H9 (cell line): ENCODE data around the gene BOD1. TPM values are rescaled to one million over a fixed set of nuclear protein-coding genes. Genes with fewer than 3 reads are reported as not detected.

ENCODE experiments used
- DNase-seq: peaks from one replicate; pipeline ENCODE4 v3.0.0-alpha.2; 2017
- H2AFZ ChIP-seq: one replicate; pipeline ENCODE4 v1.6.1; 2013; ENCODE audit warnings: mild to moderate bottlenecking, low read length, control low read depth, moderate library complexity
- H2AK5ac ChIP-seq: 2 replicates; pipeline ENCODE4 v1.6.1; 2013; ENCODE audit warnings: low read length, control low read depth, mixed read lengths; ENCODE audit not compliant: insufficient read length
- H2BK120ac ChIP-seq: one replicate; pipeline ENCODE4 v1.6.1; 2013; ENCODE audit warnings: low read depth, mild to moderate bottlenecking, low read length, control low read depth, inconsistent platforms; ENCODE audit not compliant: poor library complexity, severe bottlenecking
- H2BK12ac ChIP-seq: 2 replicates; pipeline ENCODE4 v1.6.1; 2013; ENCODE audit warnings: low read length, control low read depth, mixed read lengths, low read depth; ENCODE audit not compliant: insufficient read length
- H2BK15ac ChIP-seq: 2 replicates; pipeline ENCODE4 v1.6.1; 2013; ENCODE audit warnings: low read depth, low read length, control low read depth
- H2BK20ac ChIP-seq: one replicate; pipeline ENCODE4 v1.6.1; 2013; ENCODE audit warnings: low read depth, mild to moderate bottlenecking, low read length, control low read depth, inconsistent platforms; ENCODE audit not compliant: poor library complexity, severe bottlenecking
- H2BK5ac ChIP-seq: 2 replicates; pipeline ENCODE4 v1.6.1; 2013; ENCODE audit warnings: low read length, control low read depth, mixed read lengths; ENCODE audit not compliant: insufficient read length
- H3K14ac ChIP-seq: 2 replicates; pipeline ENCODE4 v1.6.1; 2013; ENCODE audit warnings: low read length, control low read depth; ENCODE audit not compliant: insufficient read depth
- H3K18ac ChIP-seq: 2 replicates; pipeline ENCODE4 v1.6.1; 2013; ENCODE audit warnings: low read depth, mild to moderate bottlenecking, mixed read lengths, low read length, control low read depth; ENCODE audit not compliant: insufficient read length
- H3K23ac ChIP-seq: 2 replicates; pipeline ENCODE4 v1.6.1; 2013; ENCODE audit warnings: low read length, control low read depth, mixed read lengths, low read depth; ENCODE audit not compliant: insufficient read length
- H3K23me2 ChIP-seq: 2 replicates; pipeline ENCODE4 v1.6.1; 2013; ENCODE audit warnings: low read depth, mild to moderate bottlenecking, mixed read lengths, low read length, control low read depth; ENCODE audit not compliant: insufficient read length, poor library complexity, severe bottlenecking
- H3K27ac ChIP-seq: 2 replicates; pipeline ENCODE4 v1.5.1; 2013; ENCODE audit warnings: low read length, control low read depth, mixed read lengths, low read depth; ENCODE audit not compliant: insufficient read length
- H3K27me3 ChIP-seq: 2 replicates; pipeline ENCODE4 v1.6.1; 2013; ENCODE audit warnings: low read length, control low read depth, inconsistent platforms; ENCODE audit not compliant: insufficient read depth
- H3K4ac ChIP-seq: 2 replicates; pipeline ENCODE4 v1.6.1; 2013; ENCODE audit warnings: low read depth, mild to moderate bottlenecking, control low read depth, inconsistent platforms, low read length, moderate library complexity
- H3K4me1 ChIP-seq: 2 replicates; pipeline ENCODE4 v1.6.1; 2013; ENCODE audit warnings: low read length, control low read depth, inconsistent platforms; ENCODE audit not compliant: insufficient read depth
- H3K4me2 ChIP-seq: 2 replicates; pipeline ENCODE4 v1.6.1; 2013; ENCODE audit warnings: low read length, control low read depth, mixed read lengths; ENCODE audit not compliant: insufficient read length, insufficient read depth
- H3K56ac ChIP-seq: 2 replicates; pipeline ENCODE4 v1.6.1; 2013; ENCODE audit warnings: low read depth, mild to moderate bottlenecking, mixed read lengths, low read length, control low read depth; ENCODE audit not compliant: insufficient read length
- H3K79me1 ChIP-seq: 2 replicates; pipeline ENCODE4 v1.6.1; 2013; ENCODE audit warnings: low read depth, mild to moderate bottlenecking, moderate library complexity, low read length, control low read depth, inconsistent platforms; ENCODE audit not compliant: insufficient read depth, poor library complexity, severe bottlenecking
- H3K79me2 ChIP-seq: 2 replicates; pipeline ENCODE4 v1.6.1; 2013; ENCODE audit warnings: low read length, control low read depth, inconsistent platforms; ENCODE audit not compliant: insufficient read depth
- H3K9ac ChIP-seq: 2 replicates; pipeline ENCODE4 v1.6.1; 2013; ENCODE audit warnings: low read length, control low read depth, mixed read lengths; ENCODE audit not compliant: insufficient read length; ENCODE audit errors: extremely low read depth
- H3K9me3 ChIP-seq: one replicate; pipeline ENCODE4 v1.6.1; 2013; ENCODE audit warnings: low read depth, low read length, inconsistent platforms; ENCODE audit not compliant: control insufficient read depth
- H3T11ph ChIP-seq: one replicate; pipeline ENCODE4 v1.6.1; 2013; ENCODE audit warnings: mild to moderate bottlenecking, low read length, control low read depth, inconsistent platforms
- H4K20me1 ChIP-seq: one replicate; pipeline ENCODE4 v1.6.1; 2013; ENCODE audit not compliant: control insufficient read depth, insufficient read length, insufficient read depth
- H4K5ac ChIP-seq: 2 replicates; pipeline ENCODE4 v1.6.1; 2013; ENCODE audit warnings: low read depth, mild to moderate bottlenecking, mixed read lengths, low read length, control low read depth; ENCODE audit not compliant: insufficient read length
- H4K8ac ChIP-seq: replicated peaks from 2 replicates; pipeline ENCODE4 v1.6.1; 2013; ENCODE audit warnings: low read length, control low read depth, mixed read lengths, low read depth; ENCODE audit not compliant: insufficient read length
- H4K91ac ChIP-seq: 2 replicates; pipeline ENCODE4 v1.6.1; 2013; ENCODE audit warnings: low read depth, mild to moderate bottlenecking, moderate library complexity, mixed read lengths, low read length, control low read depth; ENCODE audit not compliant: insufficient read length
- H3K27ac Mint-ChIP-seq, 3 experiments: 2 replicates in 2 of 3; 3 replicates in 1 of 3; pipeline ENCODE4 v1.8.0; 2020 to 2021; ENCODE audit warnings: mixed read lengths in 3 of 3, mild to moderate bottlenecking in 1 of 3, moderate library complexity in 1 of 3
- H3K27me3 Mint-ChIP-seq: 2 replicates; pipeline ENCODE4 v1.8.0; 2021; ENCODE audit warnings: low read depth, mild to moderate bottlenecking, moderate library complexity, mixed read lengths
- H3K36me3 Mint-ChIP-seq, 3 experiments: 2 replicates in 2 of 3; 3 replicates in 1 of 3; pipeline ENCODE4 v1.8.0; 2020 to 2021; ENCODE audit warnings: low read depth in 3 of 3, mixed read lengths in 3 of 3; ENCODE audit not compliant: insufficient read depth in 1 of 3
- H3K4me1 Mint-ChIP-seq, 2 experiments: 2 replicates each; pipeline ENCODE4 v1.8.0; 2020; ENCODE audit warnings: mixed read lengths in 2 of 2
- H3K4me3 Mint-ChIP-seq, 2 experiments: 2 replicates in 1 of 2; 3 replicates in 1 of 2; pipeline ENCODE4 v1.8.0; 2020 to 2021; ENCODE audit warnings: mild to moderate bottlenecking in 2 of 2, mixed read lengths in 2 of 2, moderate library complexity in 1 of 2
- H3K9me3 Mint-ChIP-seq, 2 experiments: 2 replicates in 1 of 2; 3 replicates in 1 of 2; pipeline ENCODE4 v1.8.0; 2020; ENCODE audit warnings: mild to moderate bottlenecking in 2 of 2, mixed read lengths in 2 of 2, moderate library complexity in 1 of 2
- WGBS: extraction: QIAGEN DNeasy Blood & Tissue Kit; methylation state at CpG from one replicate; pipeline ENCODE4 v1.1.7; 2013; ENCODE audit warnings: missing lambda C conversion rate, low lambda C conversion rate, mixed read lengths; ENCODE audit not compliant: insufficient read length; ENCODE audit errors: extremely low coverage; 5-methylcytosine and 5-hydroxymethylcytosine counted together
- total RNA-seq: library from RNA; stranded (reverse); gene quantifications from 2 replicates; pipeline ENCODE4 v1.2.1, GENCODE V29; 2021
- TF ChIP-seq, protein P1 (sequence below): fragments of 200-600 bp; sonication (generic); conservative IDR thresholded peaks from 3 replicates; pipeline ENCODE4 v1.8.0; 2021; ENCODE audit warnings: antibody characterized with exemption, mild to moderate bottlenecking

Gene BOD1
- total RNA-seq, 1 experiment from 2014 or later = 121 TPM

DNA sequence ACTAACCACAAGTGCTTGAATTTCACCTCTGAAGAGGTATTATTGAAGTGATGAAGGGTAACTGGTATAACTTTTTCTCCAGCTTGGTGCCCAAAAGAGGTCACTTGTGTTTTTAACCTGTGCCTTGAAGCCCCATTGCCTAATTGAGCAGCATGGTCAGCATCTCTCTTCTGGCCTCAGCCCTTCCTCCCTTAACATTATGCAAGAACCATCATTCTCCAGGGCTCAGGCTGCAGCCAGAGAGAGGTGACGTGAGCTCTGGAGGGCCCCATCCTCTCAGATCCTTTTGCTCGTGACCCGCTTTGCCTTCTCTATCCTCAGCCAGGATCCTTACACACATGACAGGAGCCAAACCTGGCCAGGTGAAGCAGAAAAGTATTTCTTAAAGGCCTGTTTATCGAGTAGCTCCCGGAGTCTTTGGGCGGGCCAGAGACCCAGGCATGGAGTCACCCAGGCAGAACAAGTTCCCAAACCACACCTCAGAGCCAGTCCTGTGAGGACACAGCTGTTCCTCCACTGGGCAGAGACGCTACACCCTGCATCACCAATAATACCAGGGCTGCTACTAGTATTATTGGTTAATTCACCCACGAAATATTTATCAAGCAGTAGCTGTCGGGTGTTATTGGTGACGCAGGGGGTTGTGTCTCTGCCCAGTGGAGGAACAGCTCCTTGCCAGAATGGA is 29.6 kb upstream of the BOD1 start:
- H3K79me1 ChIP-seq = no peaks in the 10 kb centered on the region
- Mint-ChIP-seq H3K36me3 (no peaks in the 10 kb centered on the region; a peak in 1 of 7 replicates), H3K4me1 (peaks cover 42 to 44% of the 10 kb centered on the region in 2 experiments), H3K27me3 (peaks cover 7% of the 10 kb centered on the region), H3K27ac (no peak overlapping the region), H3K4me3 (no peak overlapping the region), H3K9me3 (no peaks in the 10 kb centered on the region)
- H2AFZ ChIP-seq = no peak overlapping the region
- no peak overlapping the region for H3K23ac ChIP-seq
- no peak overlapping the region for H2BK15ac ChIP-seq
- H3K23me2 ChIP-seq = no peaks in the 10 kb centered on the region
- H3K9me3 ChIP-seq = no peaks in the 10 kb centered on the region
- no peak overlapping the region for H2BK20ac ChIP-seq
- TF ChIP-seq, protein P1, sequence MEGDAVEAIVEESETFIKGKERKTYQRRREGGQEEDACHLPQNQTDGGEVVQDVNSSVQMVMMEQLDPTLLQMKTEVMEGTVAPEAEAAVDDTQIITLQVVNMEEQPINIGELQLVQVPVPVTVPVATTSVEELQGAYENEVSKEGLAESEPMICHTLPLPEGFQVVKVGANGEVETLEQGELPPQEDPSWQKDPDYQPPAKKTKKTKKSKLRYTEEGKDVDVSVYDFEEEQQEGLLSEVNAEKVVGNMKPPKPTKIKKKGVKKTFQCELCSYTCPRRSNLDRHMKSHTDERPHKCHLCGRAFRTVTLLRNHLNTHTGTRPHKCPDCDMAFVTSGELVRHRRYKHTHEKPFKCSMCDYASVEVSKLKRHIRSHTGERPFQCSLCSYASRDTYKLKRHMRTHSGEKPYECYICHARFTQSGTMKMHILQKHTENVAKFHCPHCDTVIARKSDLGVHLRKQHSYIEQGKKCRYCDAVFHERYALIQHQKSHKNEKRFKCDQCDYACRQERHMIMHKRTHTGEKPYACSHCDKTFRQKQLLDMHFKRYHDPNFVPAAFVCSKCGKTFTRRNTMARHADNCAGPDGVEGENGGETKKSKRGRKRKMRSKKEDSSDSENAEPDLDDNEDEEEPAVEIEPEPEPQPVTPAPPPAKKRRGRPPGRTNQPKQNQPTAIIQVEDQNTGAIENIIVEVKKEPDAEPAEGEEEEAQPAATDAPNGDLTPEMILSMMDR = no peak
- H4K20me1 ChIP-seq = no peaks in the 10 kb centered on the region
- H2BK5ac ChIP-seq = no peak overlapping the region
- H3K4me1 ChIP-seq = peaks cover 5% of the 10 kb centered on the region; the same call in 1 of the 2 replicates
- no peaks in the 10 kb centered on the region for H3K27me3 ChIP-seq
- peak; percentile 21 for DNase-seq
- H4K5ac ChIP-seq = no peak overlapping the region
- no peak overlapping the region for H3T11ph ChIP-seq
- H3K18ac ChIP-seq = no peak overlapping the region
- no peak overlapping the region for H3K56ac ChIP-seq
- H3K14ac ChIP-seq = no peak overlapping the region
- no peak overlapping the region for H3K4ac ChIP-seq
- H3K79me2 ChIP-seq = no peaks in the 10 kb centered on the region
- H4K8ac ChIP-seq = no peak overlapping the region
- no peak overlapping the region for H3K27ac ChIP-seq
- no CpG with 5 or more reads among the region's 10 CpGs for WGBS
- H2BK12ac ChIP-seq = no peak overlapping the region
- H3K4me2 ChIP-seq = no peak overlapping the region
- no peak overlapping the region for H2AK5ac ChIP-seq
- no peak overlapping the region for H4K91ac ChIP-seq
- H2BK120ac ChIP-seq = no peak overlapping the region
- no peak overlapping the region for H3K9ac ChIP-seq
